ENCODE data around the gene FAM89B. TPM values are rescaled to one million over a fixed set of nuclear protein-coding genes. Genes with fewer than 3 reads are reported as not detected.
A peak's percentile ranks its signal among the peaks of the same experiment; 100 is the strongest.

FAM89B gene
- total RNA-seq, 2 experiments from 2014 or later = 12.7 to 16.0 TPM

- ChIA-PET POLR2A (interaction anchor here (0.9 to 1.6 kb wide), 4 partner anchors 9 to 128 kb away, joined by 3 to 10 read pairs (median 4); partner anchors contain the start of genes PCNX3 and ZNRD2), CTCF (interaction anchor here (0.6 to 1.8 kb wide), 4 partner anchors 24 to 123 kb away, joined by 3 to 5 read pairs (median 3); partner anchors contain the start of genes NEAT1 and ZNRD2)
- Mint-ChIP-seq H3K36me3 (ENCODE audit: low read depth) (peaks cover 22% of the 10 kb centered on the region), H3K4me1 (ENCODE audit: low read depth) (peaks cover 52% of the 10 kb centered on the region), H3K27ac (peak overlapping the region; percentile 84), H3K27me3 (no peaks in the 10 kb centered on the region), H3K4me3 (peak overlapping the region; percentile 71), H3K9me3 (no peaks in the 10 kb centered on the region)
- intact Hi-C loops (cut with micrococcal nuclease) = no loop called here
- TF ChIP-seq CTCF (IDR thresholded peaks at IDR 0.05) = no peak
- peak; percentile 40 for DNase-seq
- ATAC-seq = no peak
Measured at GRCh38 chr11:65545853-65546216, 26.5 kb upstream of the FAM89B start.

- H3K4me1 Mint-ChIP-seq (ENCODE audit: low read depth) = peaks cover 52% of the 10 kb centered on the region
- no peaks in the 10 kb centered on the region for H3K27me3 Mint-ChIP-seq
- peaks cover 22% of the 10 kb centered on the region for H3K36me3 Mint-ChIP-seq (ENCODE audit: low read depth)
- H3K4me3 Mint-ChIP-seq = peak overlapping the region; percentile 71
- intact Hi-C loops (cut with micrococcal nuclease) = no loop called here
- DNase-seq (peak; percentile 98), ATAC-seq (peak; percentile 90)
- ChIA-PET CTCF (interaction anchor here (0.6 to 1.8 kb wide), 8 partner anchors 12 to 342 kb away, joined by 3 to 12 read pairs (median 4); partner anchors contain the start of genes FIBP, NEAT1 and ZNRD2), POLR2A (interaction anchor here (0.7 to 1.6 kb wide), 14 partner anchors 9 to 129 kb away, joined by 3 to 10 read pairs (median 3); partner anchors contain the start of genes MALAT1, PCNX3 and ZNRD2)
- peak overlapping the region; percentile 84 for H3K27ac Mint-ChIP-seq
- TF ChIP-seq CTCF (IDR thresholded peaks at IDR 0.05) = no peak
- no peaks in the 10 kb centered on the region for H3K9me3 Mint-ChIP-seq
Measured at GRCh38 chr11:65546217-65546958, 25.9 kb upstream of the FAM89B start.

GRCh38 chr11:65547446-65548125 is 24.8 kb upstream of the FAM89B start:
- H3K27ac Mint-ChIP-seq = peak overlapping the region; percentile 62
- no peaks in the 10 kb centered on the region for H3K27me3 Mint-ChIP-seq
- CTCF ChIA-PET = interaction anchor here (1.0 to 1.6 kb wide), 5 partner anchors 11 to 46 kb away, joined by 3 to 12 read pairs (median 4); no protein-coding TSS in a partner anchor

GRCh38 chr11:65548395-65548794 is 23.9 kb upstream of the FAM89B start:
- no peak for ATAC-seq
- DNase-seq = no peak
- no peaks in the 10 kb centered on the region for H3K9me3 Mint-ChIP-seq
- ChIA-PET CTCF (interaction anchor here (0.9 to 1.6 kb wide), 4 partner anchors 8 to 45 kb away, joined by 3 to 5 read pairs (median 3); no protein-coding TSS in a partner anchor), POLR2A (interaction anchor here (0.6 to 1.5 kb wide), 7 partner anchors 9 to 193 kb away, joined by 3 to 8 read pairs (median 3); no protein-coding TSS in a partner anchor)
- peak overlapping the region; percentile 62 for H3K27ac Mint-ChIP-seq
- TF ChIP-seq CTCF (IDR thresholded peaks at IDR 0.05) = no peak
- intact Hi-C loops (cut with micrococcal nuclease) = no loop called here
- H3K27me3 Mint-ChIP-seq = no peaks in the 10 kb centered on the region
- H3K4me3 Mint-ChIP-seq = no peak overlapping the region
- H3K36me3 Mint-ChIP-seq (ENCODE audit: low read depth) = peaks cover 28% of the 10 kb centered on the region
- H3K4me1 Mint-ChIP-seq (ENCODE audit: low read depth) = peaks cover 62% of the 10 kb centered on the region

More at GRCh38 chr11:65547446-65548125, 24.8 kb upstream of the FAM89B start:
- POLR2A ChIA-PET = interaction anchor here (0.5 to 1.5 kb wide), 12 partner anchors 9 to 131 kb away, joined by 3 to 8 read pairs (median 3); partner anchors contain the start of gene MALAT1
- no peak for ATAC-seq
- TF ChIP-seq CTCF (IDR thresholded peaks at IDR 0.05) = no peak
- Mint-ChIP-seq H3K4me1 (ENCODE audit: low read depth) (peaks cover 56% of the 10 kb centered on the region), H3K4me3 (peak overlapping the region; percentile 71), H3K36me3 (ENCODE audit: low read depth) (peaks cover 28% of the 10 kb centered on the region), H3K9me3 (no peaks in the 10 kb centered on the region)
- DNase-seq = peak; percentile 62
- intact Hi-C loops (cut with micrococcal nuclease) = no loop called here
